Measurements from ENCODE around the gene CGB2. TPM values are rescaled to one million over a fixed set of nuclear protein-coding genes. Genes with fewer than 3 reads are reported as not detected.
"Not testable (repeated sequence)": the region's sequence is repeated elsewhere in the genome, so short reads cannot be mapped to it uniquely, and the experiment has no call there.

The CGB2 gene
- polyA plus RNA-seq, 4 donors: 0.35 TPM; not detected in 3

DNA sequence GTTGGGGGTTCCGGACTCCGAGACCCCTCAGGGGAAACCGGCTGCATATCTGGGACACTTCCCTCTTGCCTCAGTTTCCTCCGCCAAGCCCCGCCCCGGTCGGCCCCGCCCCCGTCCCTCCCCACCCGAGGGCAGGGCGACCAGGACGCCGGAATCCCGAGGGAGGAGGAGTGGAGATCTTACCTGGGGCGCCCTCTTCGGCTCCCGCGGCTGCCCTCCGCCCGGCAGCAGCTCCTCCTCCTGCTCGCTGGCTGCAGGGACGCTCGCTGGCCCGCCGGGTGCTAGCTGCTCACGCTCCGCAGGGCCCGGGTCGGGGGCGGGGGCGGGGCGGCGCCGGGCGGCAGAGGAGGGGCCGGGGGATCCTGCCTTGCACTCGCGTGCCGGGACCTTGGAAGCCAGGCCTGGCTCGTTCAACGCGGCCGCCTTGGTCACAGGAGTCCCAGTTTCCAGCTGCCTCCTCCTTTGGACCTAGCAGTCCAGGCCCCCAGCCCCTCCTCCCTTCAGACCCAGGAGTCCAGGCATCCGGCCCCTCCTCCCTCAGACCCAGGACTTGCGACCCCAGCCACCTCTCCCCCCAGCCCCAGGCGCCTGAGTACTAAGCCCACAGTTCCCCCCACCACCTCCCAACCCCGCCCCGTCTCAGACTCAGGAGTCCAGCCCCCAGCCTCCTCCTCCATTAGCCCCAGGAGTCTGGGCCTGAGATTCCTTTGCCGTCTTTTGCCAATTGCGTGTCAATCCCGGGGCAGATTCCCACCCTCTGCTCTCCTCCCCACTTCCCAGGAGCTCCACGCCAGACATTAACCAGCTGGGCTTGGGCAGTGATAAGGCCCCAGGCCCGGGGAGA lies 33.3 kb downstream of the CGB2 start, which contains the start of gene NTF4:
TSS of gene NTF4 (minus strand) at position 51 of the 844 bp plus-strand sequence. CDS start 2,821 bp downstream, outside the sequence.
- no peak for DNase-seq (ENCODE audit: low read depth in 4 of 4, low spot score in 3 of 4)

DNA sequence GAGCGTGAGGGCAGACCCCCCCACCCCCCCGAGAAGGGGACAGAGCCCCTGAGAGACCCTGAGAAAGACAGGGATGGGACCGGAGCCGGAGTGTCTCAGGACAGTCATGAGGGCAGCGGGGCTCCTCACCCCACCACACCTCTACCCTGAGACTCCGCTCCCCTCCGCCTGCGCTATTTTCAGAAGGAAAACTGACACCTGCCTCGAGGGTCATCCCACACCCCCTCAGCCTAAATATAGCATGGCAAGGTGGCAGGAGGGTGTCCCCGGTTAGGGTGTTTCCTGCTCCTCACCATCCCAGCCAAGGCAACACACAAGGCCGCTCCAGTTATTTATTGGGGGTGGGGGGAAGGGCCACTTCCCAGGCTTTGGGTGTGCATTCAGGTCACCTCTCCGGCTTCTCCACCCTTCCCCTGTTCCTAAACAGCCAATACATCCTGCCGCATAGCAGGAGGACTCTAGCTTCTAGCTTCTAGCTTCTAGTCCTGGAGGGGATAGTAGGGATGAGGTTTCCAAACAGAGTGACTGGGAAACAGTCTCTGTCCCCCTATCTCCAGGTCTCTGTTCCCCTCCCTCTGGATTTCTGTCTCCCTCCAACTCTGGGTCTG lies 34.3 kb downstream of the CGB2 start:
- DNase-seq (ENCODE audit: low read depth in 4 of 4, low spot score in 3 of 4): no peak

GRCh38 chr19:49067554-49067953 lies 35.9 kb downstream of the CGB2 start:
- DNase-seq (ENCODE audit: low read depth in 4 of 4, low spot score in 3 of 4): no peak

DNA sequence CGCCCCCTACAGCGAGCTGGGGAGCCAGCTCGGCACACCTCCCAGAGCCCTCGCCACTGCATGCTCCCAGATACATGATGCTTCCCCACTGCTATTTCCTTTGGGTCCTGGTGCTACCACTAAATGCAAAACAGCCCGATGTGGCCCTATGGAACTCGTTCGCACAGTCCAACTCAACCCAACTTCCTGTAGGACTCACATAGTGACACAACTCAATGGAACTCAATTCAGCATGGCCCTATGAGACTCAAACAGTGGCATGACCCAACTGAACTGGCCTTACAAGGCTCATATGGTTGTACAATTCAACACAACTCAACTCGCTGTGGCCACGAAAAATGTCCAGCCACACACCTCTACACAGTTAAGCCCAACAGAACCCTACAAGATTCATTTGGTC lies 37.3 kb downstream of the CGB2 start:
- no peak for DNase-seq (ENCODE audit: low read depth in 4 of 4, low spot score in 3 of 4)

- no peak for DNase-seq (ENCODE audit: low read depth in 4 of 4, low spot score in 3 of 4)
These were observed 38.7 kb downstream of the CGB2 start for GRCh38 chr19:49070416-49070815.

GRCh38 chr19:49071860-49072547 lies 40.3 kb downstream of the CGB2 start:
- no peak for DNase-seq (ENCODE audit: low read depth in 4 of 4, low spot score in 3 of 4)

- no peak for DNase-seq (ENCODE audit: low read depth in 4 of 4, low spot score in 3 of 4)
These were observed 42.1 kb downstream of the CGB2 start for GRCh38 chr19:49073514-49074378.

DNA sequence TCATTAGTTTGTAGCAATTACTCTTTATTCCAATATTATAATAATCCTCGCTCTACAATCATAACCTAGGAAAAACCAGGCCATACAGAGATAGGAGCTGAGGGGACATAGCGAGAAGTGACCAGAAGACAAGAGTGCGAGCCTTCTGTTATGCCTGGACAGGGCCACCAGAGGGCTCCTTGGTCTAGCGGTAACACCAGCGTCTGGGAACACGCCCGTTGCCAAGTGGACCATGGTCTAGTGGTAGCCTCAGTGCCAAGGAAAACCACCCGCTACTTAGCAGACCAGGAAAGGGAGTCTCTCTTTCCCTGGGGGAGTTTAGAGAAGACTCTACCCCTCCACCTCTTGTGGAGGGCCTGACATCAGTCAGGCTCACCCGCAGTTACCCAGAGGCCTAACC lies 43.2 kb downstream of the CGB2 start:
- not testable (repeated sequence) for DNase-seq (ENCODE audit: low read depth in 4 of 4, low spot score in 3 of 4)

- no peak for DNase-seq (ENCODE audit: low read depth in 4 of 4, low spot score in 3 of 4)
These were observed 48.7 kb downstream of the CGB2 start for GRCh38 chr19:49080392-49080791.

- DNase-seq (ENCODE audit: low read depth in 4 of 4, low spot score in 3 of 4): no peak
These were observed 49.6 kb downstream of the CGB2 start for GRCh38 chr19:49081273-49081672.

Other genes with a start within 250 kb of the CGB2 start
- gene BCAT2, start 220.9 kb upstream of the CGB2 start, polyA plus RNA-seq (ENCODE audit: insufficient read length in 4 of 4): 10 to 100 TPM; 19.5 to 58.6 (median 32.0) TPM
- 10 to 100 TPM in 3 of 4 donors, 1 to 10 TPM in 1; 8.3 to 38.2 (median 26.3) TPM for gene HSD17B14, start 195.4 kb upstream of the CGB2 start, polyA plus RNA-seq (ENCODE audit: insufficient read length in 4 of 4)
- 10 to 100 TPM; 19.8 to 60.5 (median 27.7) TPM for gene PLEKHA4, start 163.3 kb upstream of the CGB2 start, polyA plus RNA-seq (ENCODE audit: insufficient read length in 4 of 4)
- gene PPP1R15A, start 159.5 kb upstream of the CGB2 start, polyA plus RNA-seq (ENCODE audit: insufficient read length in 4 of 4): 100 to 1,000 TPM in 1 of 4 donors, 10 to 100 TPM in 3; 30.6 to 343 (median 32.6) TPM
- gene TULP2, start 133.1 kb upstream of the CGB2 start, polyA plus RNA-seq (ENCODE audit: insufficient read length in 4 of 4): 1 to 10 TPM in 3 of 4 donors, under 1 TPM in 1; 0.60 to 1.5 (median 1.3) TPM
- 100 to 1,000 TPM; 223 to 314 (median 261) TPM for gene NUCB1, start 131.6 kb upstream of the CGB2 start, polyA plus RNA-seq (ENCODE audit: insufficient read length in 4 of 4)
- gene DHDH, start 98.2 kb upstream of the CGB2 start, polyA plus RNA-seq (ENCODE audit: insufficient read length in 4 of 4): 1 to 10 TPM; 1.6 to 8.0 (median 6.5) TPM
- 10 to 100 TPM; 49.6 to 83.8 (median 71.4) TPM for gene BAX, start 77.0 kb upstream of the CGB2 start, polyA plus RNA-seq (ENCODE audit: insufficient read length in 4 of 4)
- 1,000 to 10,000 TPM; 1,558 to 2,525 (median 2,184) TPM for gene FTL, start 66.6 kb upstream of the CGB2 start, polyA plus RNA-seq (ENCODE audit: insufficient read length in 4 of 4)
- 10 to 100 TPM; 24.0 to 50.7 (median 39.6) TPM for gene GYS1, start 38.6 kb upstream of the CGB2 start, polyA plus RNA-seq (ENCODE audit: insufficient read length in 4 of 4)
- 10 to 100 TPM; 51.0 to 91.7 (median 79.3) TPM for gene RUVBL2, start 38.0 kb upstream of the CGB2 start, polyA plus RNA-seq (ENCODE audit: insufficient read length in 4 of 4)
- under 1 TPM in 1 of 4 donors, not detected in 3; 0.47 TPM for gene LHB, start 14.8 kb upstream of the CGB2 start, polyA plus RNA-seq (ENCODE audit: insufficient read length in 4 of 4)
- gene CGB3, start 7.6 kb upstream of the CGB2 start, polyA plus RNA-seq (ENCODE audit: insufficient read length in 4 of 4): under 1 TPM in 1 of 4 donors, not detected in 3; 0.26 TPM
- gene CGB1, start 5.0 kb downstream of the CGB2 start, polyA plus RNA-seq (ENCODE audit: insufficient read length in 4 of 4): not detected
- under 1 TPM in 1 of 4 donors, not detected in 3; 0.18 TPM for gene CGB5, start 12.0 kb downstream of the CGB2 start, polyA plus RNA-seq (ENCODE audit: insufficient read length in 4 of 4)
- under 1 TPM in 2 of 4 donors, not detected in 2; 0.18 to 0.22 TPM for gene CGB8, start 17.2 kb downstream of the CGB2 start, polyA plus RNA-seq (ENCODE audit: insufficient read length in 4 of 4)
- gene CGB7, start 25.9 kb downstream of the CGB2 start, polyA plus RNA-seq (ENCODE audit: insufficient read length in 4 of 4): 1 to 10 TPM in 3 of 4 donors, under 1 TPM in 1; 0.69 to 1.7 (median 1.2) TPM
- gene NTF4, start 32.9 kb downstream of the CGB2 start, polyA plus RNA-seq (ENCODE audit: insufficient read length in 4 of 4): 1 to 10 TPM; 3.2 to 5.9 (median 4.7) TPM
- gene KCNA7, start 40.8 kb downstream of the CGB2 start, polyA plus RNA-seq (ENCODE audit: insufficient read length in 4 of 4): under 1 TPM in 3 of 4 donors, not detected in 1; 0.04 to 0.11 (median 0.05) TPM
- 100 to 1,000 TPM; 254 to 427 (median 319) TPM for gene SNRNP70, start 53.6 kb downstream of the CGB2 start, polyA plus RNA-seq (ENCODE audit: insufficient read length in 4 of 4)
- gene LIN7B, start 82.5 kb downstream of the CGB2 start, polyA plus RNA-seq (ENCODE audit: insufficient read length in 4 of 4): 10 to 100 TPM in 1 of 4 donors, 1 to 10 TPM in 3; 6.4 to 13.3 (median 6.8) TPM
- 1 to 10 TPM in 2 of 4 donors, under 1 TPM in 2; 0.31 to 1.0 (median 0.70) TPM for gene C19orf73, start 87.3 kb downstream of the CGB2 start, polyA plus RNA-seq (ENCODE audit: insufficient read length in 4 of 4)
- 1 to 10 TPM; 5.0 to 8.3 (median 6.7) TPM for gene PPFIA3, start 87.7 kb downstream of the CGB2 start, polyA plus RNA-seq (ENCODE audit: insufficient read length in 4 of 4)
- gene HRC, start 123.5 kb downstream of the CGB2 start, polyA plus RNA-seq (ENCODE audit: insufficient read length in 4 of 4): 10 to 100 TPM; 26.7 to 41.9 (median 30.3) TPM
- 10 to 100 TPM; 18.1 to 39.9 (median 28.0) TPM for gene TRPM4, start 125.9 kb downstream of the CGB2 start, polyA plus RNA-seq (ENCODE audit: insufficient read length in 4 of 4)